Measurements from ENCODE around the gene LRP1.
A peak's percentile ranks its signal among the peaks of the same experiment; 100 is the strongest.

LRP1 gene

DNA sequence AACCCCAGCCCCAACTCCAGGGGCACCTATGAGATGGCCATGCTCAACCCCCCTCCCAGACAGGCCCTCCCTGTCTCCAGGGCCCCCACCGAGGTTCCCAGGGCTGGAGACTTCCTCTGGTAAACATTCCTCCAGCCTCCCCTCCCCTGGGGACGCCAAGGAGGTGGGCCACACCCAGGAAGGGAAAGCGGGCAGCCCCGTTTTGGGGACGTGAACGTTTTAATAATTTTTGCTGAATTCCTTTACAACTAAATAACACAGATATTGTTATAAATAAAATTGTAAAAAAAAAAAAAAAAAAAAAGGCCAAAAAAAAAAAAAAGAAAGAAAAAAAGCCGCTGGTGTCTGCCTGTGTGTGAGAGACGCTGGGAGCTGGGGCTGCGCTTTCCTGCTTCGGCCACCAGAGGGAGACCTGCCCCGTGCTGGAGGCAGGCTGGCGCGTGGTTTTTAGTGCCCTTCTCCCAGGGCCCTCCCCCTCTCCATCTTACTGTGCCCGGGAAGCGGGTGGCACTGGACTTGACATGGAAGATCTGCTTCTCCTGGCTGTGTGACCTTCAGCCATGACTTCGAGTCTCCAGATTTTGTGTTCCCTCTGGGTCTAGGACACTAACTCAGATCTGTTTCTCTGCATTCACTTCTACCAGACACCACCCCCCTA lies 84.9 kb downstream of the LRP1 start:
- peak; percentile 73 for DNase-seq (ENCODE audit: low read depth)

DNA sequence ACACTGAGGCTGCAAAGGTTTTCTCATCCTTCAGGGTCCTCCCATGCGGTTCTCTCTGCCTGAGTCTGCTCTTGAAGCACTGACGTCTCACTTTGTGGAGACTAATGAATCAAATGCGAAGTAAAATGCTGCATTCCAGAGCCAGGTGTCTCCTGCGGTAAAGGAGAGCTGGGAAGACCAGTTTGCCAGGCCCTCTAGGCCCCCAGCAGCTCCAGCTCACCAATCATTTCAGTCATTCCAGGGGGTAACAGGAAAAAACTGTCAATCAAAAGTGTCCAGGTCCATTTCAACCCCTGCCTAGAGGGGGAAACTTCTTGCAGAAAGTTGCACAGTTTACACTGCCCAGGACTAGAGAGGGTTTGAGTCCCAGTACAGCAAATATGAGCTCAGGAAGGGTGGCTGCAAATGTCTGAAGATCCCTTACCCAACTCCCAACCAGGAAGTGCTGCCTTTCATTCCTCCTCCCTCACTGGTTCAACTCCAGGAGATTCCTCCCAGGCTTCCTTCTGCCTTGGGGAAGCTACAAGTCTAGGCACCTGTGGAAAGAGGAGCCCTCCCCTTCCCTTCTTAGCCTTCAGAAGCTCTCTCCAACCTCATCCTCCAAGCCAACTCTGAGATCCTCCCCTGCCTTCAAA lies 85.6 kb downstream of the LRP1 start:
- no peak for DNase-seq (ENCODE audit: low read depth)

DNA sequence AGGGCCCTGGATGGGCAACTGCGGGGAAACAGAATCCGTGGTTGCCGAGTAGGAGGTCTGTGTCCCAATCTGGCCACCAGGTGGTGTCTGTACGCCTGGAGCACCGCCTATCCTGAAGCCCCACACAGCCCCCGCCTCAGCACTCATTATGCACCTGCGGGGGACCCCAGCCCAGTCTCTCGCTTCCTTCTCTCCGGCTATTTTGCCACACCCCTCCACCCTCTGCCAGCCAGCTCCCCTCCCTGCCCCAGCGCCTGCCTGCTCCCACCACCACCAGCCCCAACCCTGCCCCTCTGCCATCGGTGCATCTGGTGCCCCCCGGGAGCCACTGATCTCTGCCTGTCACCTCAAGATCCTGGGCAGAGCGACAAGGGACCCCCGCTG lies 86.1 kb downstream of the LRP1 start:
- peak; percentile 37 for DNase-seq (ENCODE audit: low read depth)

DNA sequence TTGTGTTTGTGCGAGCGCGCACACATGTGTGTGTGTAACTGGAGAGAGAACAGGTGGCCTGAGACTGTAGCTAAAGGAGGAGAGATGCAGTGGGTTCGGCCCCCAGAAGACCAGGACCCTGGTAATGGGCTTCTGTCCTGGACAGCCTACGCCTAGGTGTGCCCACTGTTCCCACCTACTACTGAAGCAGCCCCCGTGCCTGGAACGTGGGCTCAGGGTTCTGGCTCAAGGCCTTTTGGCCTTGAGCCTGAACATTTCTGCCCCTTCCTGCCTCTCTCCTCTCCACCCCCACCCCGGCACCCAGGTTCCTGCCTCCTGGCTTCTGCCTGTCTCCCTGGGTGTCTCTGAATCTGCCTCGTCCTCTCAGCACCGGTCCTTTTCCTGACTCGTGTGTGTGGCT lies 86.8 kb downstream of the LRP1 start:
- no peak for DNase-seq (ENCODE audit: low read depth)

DNA sequence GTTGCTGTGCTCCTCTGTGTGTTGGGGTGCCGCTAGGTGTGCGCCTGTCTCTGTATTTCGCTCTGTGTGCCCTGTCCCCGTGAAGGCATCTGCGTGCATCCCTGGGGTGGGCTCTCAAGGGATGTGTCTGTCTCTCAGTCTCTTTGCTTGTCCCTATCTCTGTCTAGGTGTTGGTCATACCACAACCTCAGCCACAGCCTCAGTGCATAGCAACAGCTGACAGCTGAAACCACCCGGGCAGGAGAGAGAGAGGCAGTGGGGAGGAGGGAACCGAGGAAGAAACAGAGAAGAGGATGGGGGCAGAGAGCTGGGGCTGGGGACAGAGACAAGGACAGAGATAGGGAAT lies 87.4 kb downstream of the LRP1 start:
- no peak for DNase-seq (ENCODE audit: low read depth)

DNA sequence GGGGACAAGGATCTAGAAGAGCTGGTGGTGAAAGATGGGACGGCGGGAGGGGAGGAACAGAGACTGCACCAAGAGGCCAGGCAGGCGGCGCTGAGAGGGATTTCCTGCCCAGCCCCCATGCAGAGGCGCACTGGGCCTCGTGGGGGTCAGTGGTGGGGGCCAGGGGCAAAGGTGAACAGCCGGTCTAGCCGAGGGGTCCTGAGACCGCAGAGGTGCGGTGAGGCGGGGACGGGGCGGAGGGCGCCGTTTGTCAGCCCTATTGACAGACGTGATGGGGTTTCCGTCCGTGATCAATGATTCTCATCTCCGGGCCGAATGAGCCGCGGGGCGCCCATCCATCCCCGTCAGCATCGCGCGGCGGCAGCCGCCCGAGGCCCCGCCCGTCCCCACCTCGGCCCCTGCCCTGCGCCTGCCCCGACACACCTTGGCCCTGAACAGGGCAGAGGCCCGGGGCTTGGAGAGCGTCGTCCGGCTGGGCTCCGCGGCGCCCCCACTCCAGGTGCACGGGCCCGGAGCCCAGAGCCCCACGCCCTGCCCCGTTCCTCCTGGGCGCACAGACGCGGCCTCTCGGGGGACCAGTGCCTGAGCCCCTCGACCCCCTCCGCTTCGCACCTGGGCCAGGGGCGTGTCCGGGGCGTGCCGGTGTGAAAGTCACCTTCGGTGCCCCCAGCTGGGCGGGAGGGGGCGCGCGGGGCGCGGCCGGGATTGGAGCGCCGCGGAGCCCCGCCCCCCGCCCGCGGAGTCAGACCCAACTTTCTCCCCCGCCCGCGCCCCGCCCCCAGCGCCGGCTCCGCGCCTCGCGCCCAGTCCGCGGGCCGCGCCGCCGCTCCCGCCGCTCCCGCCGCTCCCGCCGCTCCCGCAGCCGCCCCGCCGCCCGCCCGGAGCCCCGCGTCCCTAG lies 88.0 kb downstream of the LRP1 start, which contains the start of gene NXPH4:
NXPH4 (plus strand) TSS at position 781 of the 898 bp plus-strand sequence. CDS start 176 bp downstream, outside the sequence.
- DNase-seq (ENCODE audit: low read depth), result no peak

DNA sequence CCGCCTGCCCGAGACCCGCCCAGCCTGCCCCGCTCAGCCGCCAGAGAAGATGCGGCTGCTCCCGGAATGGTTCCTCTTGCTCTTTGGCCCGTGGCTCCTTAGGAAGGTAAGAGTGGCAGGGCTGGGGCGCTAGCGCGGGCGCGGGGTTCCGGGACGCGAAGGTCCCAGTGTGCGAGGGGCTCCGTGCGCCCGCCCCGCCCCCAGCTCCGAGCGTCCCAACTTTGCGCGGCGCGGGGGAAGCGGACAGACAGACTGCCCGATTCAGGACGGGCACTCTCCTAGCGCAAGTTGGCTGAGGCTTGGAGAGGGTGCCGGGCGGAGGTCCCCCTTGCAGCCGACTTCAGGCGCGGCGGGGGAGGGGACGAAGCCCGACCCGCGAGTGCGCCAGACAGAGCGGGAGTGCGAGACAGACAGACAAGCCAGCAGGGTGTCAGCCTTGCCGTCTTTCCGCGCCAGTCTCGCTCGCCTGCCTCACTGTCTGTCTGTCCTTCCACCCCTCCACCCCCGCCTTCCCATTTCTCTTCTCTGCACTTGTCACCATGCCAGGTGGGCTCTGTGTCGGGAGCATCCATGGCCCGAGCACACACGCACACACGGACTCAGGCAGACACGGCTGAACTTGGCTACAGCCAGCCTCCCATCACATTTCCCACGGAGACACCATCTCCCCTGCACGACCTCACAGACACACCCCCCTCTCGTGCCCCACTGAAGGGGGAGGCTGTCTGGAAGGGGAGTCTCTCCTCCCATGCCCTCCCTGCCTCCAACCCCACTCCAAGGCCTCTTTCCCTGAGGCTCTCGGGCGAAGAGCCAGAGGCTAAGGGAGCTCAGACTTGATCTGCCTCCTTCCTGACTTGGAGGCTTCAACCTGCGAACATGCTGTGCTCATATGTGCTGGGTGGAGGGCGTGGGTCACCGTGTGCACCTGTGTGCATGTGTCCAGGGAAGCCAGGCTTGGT lies 88.9 kb downstream of the LRP1 start:
- no peak for DNase-seq (ENCODE audit: low read depth)

- DNase-seq (ENCODE audit: low read depth), result no peak
Observed at GRCh38 chr12:57218030-57218853, 90.0 kb downstream of the LRP1 start.

GRCh38 chr12:57219205-57219992 lies 91.1 kb downstream of the LRP1 start:
- DNase-seq (ENCODE audit: low read depth), result no peak

DNA sequence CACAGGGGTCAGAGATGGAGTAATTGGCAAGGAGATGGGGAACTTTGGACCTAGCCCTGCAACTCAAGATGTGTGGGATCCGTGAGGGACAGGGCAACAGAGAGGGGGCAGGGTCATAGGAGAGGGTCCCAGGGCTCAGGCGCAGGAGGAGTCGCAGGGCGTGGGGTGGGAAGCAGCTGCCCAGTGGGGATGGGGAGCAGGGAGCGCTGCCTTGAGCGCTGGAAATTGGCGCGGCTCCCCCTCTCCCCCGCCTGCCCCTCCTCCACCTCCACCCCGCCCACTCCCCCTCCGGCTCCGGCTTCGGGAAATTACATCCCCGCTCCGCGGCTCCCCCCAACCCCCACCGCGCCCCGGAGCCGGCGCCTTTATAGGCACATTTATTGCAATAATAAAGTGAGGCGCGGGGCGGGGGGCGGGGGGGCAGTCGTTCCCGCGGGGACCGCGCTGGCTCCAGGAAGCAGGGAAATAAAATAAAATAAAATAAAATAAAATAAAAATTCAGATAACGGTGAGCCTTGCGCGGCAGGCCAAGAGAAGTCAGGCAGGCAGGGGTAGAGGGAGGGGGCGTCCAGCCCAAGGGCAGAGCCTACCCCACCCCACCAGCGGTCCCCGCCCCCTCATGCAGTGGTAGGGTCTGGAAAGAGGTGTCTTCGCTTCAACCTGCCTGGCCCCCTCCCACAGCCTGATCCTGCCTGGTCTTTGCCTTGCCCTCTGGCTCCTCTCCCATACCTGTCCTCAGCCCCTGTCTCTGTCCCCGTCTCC lies 91.9 kb downstream of the LRP1 start:
- no peak for DNase-seq (ENCODE audit: low read depth)

DNA sequence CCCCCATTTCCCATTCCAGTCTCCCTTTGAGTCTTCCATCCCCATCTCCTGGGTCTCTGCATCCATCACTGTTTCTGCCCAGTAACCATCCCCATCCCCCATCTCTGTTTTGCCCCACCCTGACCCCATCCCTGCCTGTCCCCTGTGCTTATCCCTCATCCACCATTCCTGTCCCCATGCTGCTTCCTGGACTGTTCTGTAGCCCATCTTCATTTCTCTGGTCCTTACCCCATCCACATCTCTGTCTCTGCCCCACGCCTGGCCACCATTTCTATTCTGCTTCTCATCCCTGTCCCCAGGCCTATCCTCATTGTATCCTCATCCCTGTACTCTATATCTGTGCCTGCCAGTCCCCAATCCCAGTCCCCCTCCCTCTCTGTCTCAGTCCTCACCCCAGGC lies 92.5 kb downstream of the LRP1 start:
- no peak for DNase-seq (ENCODE audit: low read depth)

GRCh38 chr12:57221169-57221917 lies 93.1 kb downstream of the LRP1 start:
- DNase-seq (ENCODE audit: low read depth), result no peak

DNA sequence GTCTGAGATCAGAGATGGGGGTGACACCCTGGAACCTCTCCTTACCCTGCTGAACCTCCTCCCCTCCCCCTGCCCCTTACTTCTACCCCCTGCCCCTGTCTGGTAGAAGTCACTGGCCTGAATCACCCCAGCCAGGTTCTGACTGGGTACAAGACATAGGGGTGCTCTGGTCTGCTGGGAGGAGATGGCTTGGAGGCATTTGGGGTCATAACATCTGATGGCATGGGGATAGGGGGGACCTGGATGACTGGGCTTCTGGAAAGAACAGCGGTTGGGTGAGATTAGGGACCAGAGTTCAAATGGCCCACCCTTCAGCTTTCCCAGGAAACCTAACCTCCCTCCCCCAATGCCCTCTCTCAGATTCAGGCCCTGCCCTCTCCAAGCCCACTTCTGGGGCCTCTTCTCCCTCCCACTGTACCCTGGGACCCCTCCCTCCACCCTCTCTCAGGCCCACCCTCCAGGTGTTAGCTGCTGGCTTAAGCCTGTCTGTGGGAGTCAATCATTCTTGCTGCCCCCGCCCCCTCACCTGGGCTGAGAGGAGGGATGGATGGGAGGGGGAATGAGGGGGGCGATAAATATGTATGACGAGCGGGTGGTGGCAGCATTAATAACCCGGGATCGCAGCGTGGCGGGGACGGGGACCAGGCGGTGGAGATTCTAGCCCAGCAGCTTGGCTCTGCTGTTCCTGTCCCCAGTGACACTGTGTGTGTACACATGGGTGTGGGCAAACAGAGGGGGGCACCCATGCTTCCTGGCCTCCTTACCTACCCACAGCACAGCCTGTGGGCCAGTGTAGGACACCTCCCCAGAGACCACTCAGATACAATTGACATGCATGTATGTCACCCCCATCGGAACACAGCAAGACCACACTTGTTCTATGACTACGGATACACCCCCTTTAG lies 94.3 kb downstream of the LRP1 start:
- no peak for DNase-seq (ENCODE audit: low read depth)

- DNase-seq (ENCODE audit: low read depth), result no peak
Observed at GRCh38 chr12:57223191-57224165, 95.2 kb downstream of the LRP1 start.

- no peak for DNase-seq (ENCODE audit: low read depth)
Observed at GRCh38 chr12:57224278-57224972, 96.1 kb downstream of the LRP1 start.

Measured in amniotic epithelial cell (primary cell).